K562 (cell line): Measurements from ENCODE around the gene TENT5A. TPM values are rescaled to one million over a fixed set of nuclear protein-coding genes. Genes with fewer than 3 reads are reported as not detected.
A peak's percentile ranks its signal among the peaks of the same experiment; 100 is the strongest.

Experiments
- CREBBP ChIP-seq: IDR thresholded peaks from one replicate; pipeline ENCODE4 v1.6.1; 2012; ENCODE audit warnings: low read depth, mild to moderate bottlenecking, control low read depth, inconsistent platforms, low read length
- ETS2 ChIP-seq: IDR thresholded peaks from 2 replicates; pipeline ENCODE4 v1.6.1; 2016; ENCODE audit warnings: borderline replicate concordance, missing genetic modification characterization, mild to moderate bottlenecking, moderate library complexity, missing compliant biosample characterization; ENCODE audit not compliant: poor library complexity, severe bottlenecking
- GATAD2A ChIP-seq: fragments of 450-650 bp; IDR thresholded peaks from 2 replicates; pipeline ENCODE4 v1.6.1; 2017
- GATAD2B ChIP-seq: fragments of 450-650 bp; IDR thresholded peaks from 2 replicates; pipeline ENCODE4 v1.6.1; 2017; ENCODE audit warnings: mild to moderate bottlenecking, borderline replicate concordance
- HMG20B ChIP-seq: fragments of 250-450 bp; sonication (Bioruptor Pico); IDR thresholded peaks from 2 replicates; pipeline ENCODE4 v1.5.0; 2021; ENCODE audit warnings: mild to moderate bottlenecking
- HNRNPL ChIP-seq: fragments of 200-400 bp; formaldehyde crosslinking; IDR thresholded peaks from 2 replicates; pipeline ENCODE4 v1.6.1; 2017; ENCODE audit warnings: low read depth, mild to moderate bottlenecking, low read length
- IRF2 ChIP-seq: sonication (generic); formaldehyde crosslinking; IDR thresholded peaks from 2 replicates; pipeline ENCODE4 v1.8.1; 2022; ENCODE audit warnings: mild to moderate bottlenecking, missing genetic modification reagents
- KAT7 ChIP-seq: sonication (generic); formaldehyde crosslinking; IDR thresholded peaks from 2 replicates; pipeline ENCODE4 v1.8.0; 2022; ENCODE audit warnings: missing genetic modification reagents, mild to moderate bottlenecking, borderline replicate concordance
- KLF10 ChIP-seq: fragments of 250-450 bp; sonication (Bioruptor Pico); IDR thresholded peaks from 2 replicates; pipeline ENCODE4 v1.6.1; 2021; ENCODE audit warnings: matching md5 sums
- MTF1 ChIP-seq: fragments of 250-450 bp; sonication (Bioruptor Pico); IDR thresholded peaks from 2 replicates; pipeline ENCODE4 v1.9.0; 2021; ENCODE audit warnings: moderate library complexity, mild to moderate bottlenecking, inconsistent platforms, borderline replicate concordance
- MYNN ChIP-seq, 2 experiments: sonication (generic); formaldehyde crosslinking in 1 of 2; IDR thresholded peaks; 2 replicates each; pipeline versions ENCODE4 v1.5.0 to v1.6.1; 2016 to 2020; ENCODE audit warnings: antibody characterized with exemption in 1 of 2, missing genetic modification reagents in 1 of 2
- NCOA6 ChIP-seq: fragments of 450-650 bp; IDR thresholded peaks from 2 replicates; pipeline ENCODE4 v1.6.1; 2017; ENCODE audit warnings: mild to moderate bottlenecking
- NFYB ChIP-seq: IDR thresholded peaks from 2 replicates; pipeline ENCODE4 v1.6.1; 2011; ENCODE audit warnings: mild to moderate bottlenecking, moderate library complexity; ENCODE audit not compliant: insufficient read length; ENCODE audit errors: extremely low read depth
- PHTF2 ChIP-seq: fragments of 250-450 bp; sonication (Bioruptor Pico); IDR thresholded peaks from 2 replicates; pipeline ENCODE4 v1.5.0; 2021; ENCODE audit warnings: mild to moderate bottlenecking
- POLR2AphosphoS5 ChIP-seq: IDR thresholded peaks from 2 replicates; pipeline ENCODE4 v1.6.1; 2011; ENCODE audit warnings: mild to moderate bottlenecking, low read depth, low read length, moderate library complexity; ENCODE audit not compliant: control insufficient read depth, insufficient read depth
- PRMT5 ChIP-seq: sonication (generic); formaldehyde crosslinking; IDR thresholded peaks from 2 replicates; pipeline ENCODE4 v1.5.0; 2020; ENCODE audit warnings: missing genetic modification reagents
- PURB ChIP-seq: sonication (generic); formaldehyde crosslinking; IDR thresholded peaks from 2 replicates; pipeline ENCODE4 v1.9.0; 2021; ENCODE audit warnings: low read depth, mild to moderate bottlenecking, missing genetic modification reagents
- SIRT6 ChIP-seq: IDR thresholded peaks from one replicate; pipeline ENCODE4 v1.6.1; 2012; ENCODE audit warnings: low read depth, mild to moderate bottlenecking, control low read depth, inconsistent platforms, low read length, moderate library complexity
- SMARCE1 ChIP-seq: fragments of 450-650 bp; IDR thresholded peaks from 2 replicates; pipeline ENCODE4 v1.7.1; 2016; ENCODE audit warnings: mild to moderate bottlenecking
- TRIM24 ChIP-seq, 2 experiments: fragments of 450-650 bp; IDR thresholded peaks; 2 replicates each; pipeline ENCODE4 v1.6.1; 2016
- ZBED1 ChIP-seq: IDR thresholded peaks from 2 replicates; pipeline ENCODE4 v1.6.1; 2014
- polyA plus RNA-seq, 8 experiments: library from polyadenylated mRNA; depleted of rRNA in 4 of 8; stranded (reverse) in 5 of 8; unstranded in 3 of 8; fragments of >200 nt; fragmentation: Nextera tagmentation in 2 of 8; fragmentation: Illumina TruSeq in 1 of 8; extraction: Ambion mirVana in 2 of 8; extraction: Trizol in 1 of 8; gene quantifications; 2 replicates each; pipeline versions ENCODE4 v1.2.1 to v1.2.3, GENCODE V29; 2011 to 2014; ENCODE audit warnings: inconsistent platforms in 1 of 8, missing spikeins in 1 of 8
- total RNA-seq, 7 experiments: library from RNA; depleted of rRNA in 6 of 7; stranded (reverse); fragments of >200 nt in 6 of 7; fragmentation: Illumina TruSeq in 2 of 7; extraction: Trizol in 2 of 7; gene quantifications; 2 replicates each; pipeline versions ENCODE4 v1.2.1 to v1.2.3, GENCODE V29; 2011 to 2021; ENCODE audit warnings: low replicate concordance in 1 of 7
- TF ChIP-seq, protein P1 (sequence below): sonication (generic); formaldehyde crosslinking; IDR thresholded peaks from 2 replicates; pipeline ENCODE4 v1.8.0; 2022; ENCODE audit warnings: mild to moderate bottlenecking, low read depth, missing genetic modification reagents
- TF ChIP-seq, protein P2 (sequence below): sonication (generic); formaldehyde crosslinking; IDR thresholded peaks from 2 replicates; pipeline ENCODE4 v1.8.0; 2022; ENCODE audit warnings: missing genetic modification reagents, mild to moderate bottlenecking, borderline replicate concordance
- TF ChIP-seq, protein P3 (sequence below): fragments of 450-650 bp; IDR thresholded peaks from 2 replicates; pipeline ENCODE4 v1.6.1; 2016; ENCODE audit warnings: low read depth, mild to moderate bottlenecking, moderate library complexity
- TF ChIP-seq, protein P4 (sequence below): fragments of 450-650 bp; IDR thresholded peaks from one replicate; pipeline ENCODE4 v1.6.1; 2018; ENCODE audit warnings: mild to moderate bottlenecking, moderate library complexity; ENCODE audit not compliant: partially characterized antibody

The TENT5A gene
- total and polyA plus RNA-seq, 9 of the 15 experiments (the other 6 are each of a cell fraction or from before 2014, with no cell fraction given) = 0.77 to 2.3 (median 1.3) TPM

DNA sequence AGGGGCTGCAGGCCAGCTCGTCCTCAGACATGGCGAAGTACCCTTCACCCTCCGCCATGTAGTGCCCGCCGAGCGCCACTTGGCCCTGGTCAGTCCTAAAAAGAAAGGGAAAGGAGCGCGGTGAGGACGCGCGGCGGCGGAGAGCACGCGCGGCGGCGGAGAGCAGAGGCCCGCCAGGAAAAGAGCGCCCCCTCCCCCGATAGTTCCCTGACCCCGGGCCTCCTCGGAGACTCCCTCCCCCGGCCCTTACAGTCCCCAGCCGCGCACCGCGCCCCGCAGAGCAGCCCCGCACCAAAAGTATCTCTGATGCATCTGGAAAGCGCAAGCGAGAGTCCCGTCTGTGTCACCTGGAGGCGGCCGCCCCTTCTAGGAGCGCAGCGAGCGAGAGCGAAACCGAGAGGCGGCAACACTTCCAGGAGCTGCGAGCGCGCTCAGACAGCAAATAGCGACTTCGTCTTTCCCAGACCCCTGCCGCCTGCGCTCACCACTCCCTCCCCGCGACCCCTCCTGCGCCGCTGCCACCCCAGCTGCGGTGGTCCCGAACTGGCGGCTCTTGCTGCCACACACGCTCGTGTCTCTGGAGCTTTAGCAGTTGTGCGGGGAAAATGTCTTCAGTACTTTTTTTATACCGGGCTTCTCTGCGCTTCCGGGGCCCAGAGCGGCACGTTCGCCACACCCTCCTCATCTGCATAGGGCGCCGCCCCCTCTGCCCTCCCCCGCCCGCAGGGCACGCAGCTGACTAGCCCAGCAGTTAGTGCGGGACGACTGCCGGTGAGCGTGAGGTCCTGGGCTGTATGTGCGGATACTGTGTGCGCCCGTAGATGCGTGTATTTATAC, at the start of gene TENT5A (continued):
- TF ChIP-seq, protein P1, sequence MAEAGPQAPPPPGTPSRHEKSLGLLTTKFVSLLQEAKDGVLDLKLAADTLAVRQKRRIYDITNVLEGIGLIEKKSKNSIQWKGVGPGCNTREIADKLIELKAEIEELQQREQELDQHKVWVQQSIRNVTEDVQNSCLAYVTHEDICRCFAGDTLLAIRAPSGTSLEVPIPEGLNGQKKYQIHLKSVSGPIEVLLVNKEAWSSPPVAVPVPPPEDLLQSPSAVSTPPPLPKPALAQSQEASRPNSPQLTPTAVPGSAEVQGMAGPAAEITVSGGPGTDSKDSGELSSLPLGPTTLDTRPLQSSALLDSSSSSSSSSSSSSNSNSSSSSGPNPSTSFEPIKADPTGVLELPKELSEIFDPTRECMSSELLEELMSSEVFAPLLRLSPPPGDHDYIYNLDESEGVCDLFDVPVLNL (CRISPR knock-in tag) = no peak
- TF ChIP-seq PHTF2 (CRISPR knock-in tag) = no peak
- no peak for TF ChIP-seq PRMT5
- peak in 1 of 2 experiments; percentile 64; a peak in 2 of 4 replicates for TF ChIP-seq TRIM24 (IDR thresholded peaks at IDR 0.05)
- TF ChIP-seq PURB (CRISPR knock-in tag) = no peak
- TF ChIP-seq HNRNPL = no peak
- no peak for TF ChIP-seq SMARCE1
- no peak for TF ChIP-seq CREBBP
- no peak for TF ChIP-seq GATAD2A
- no peak for TF ChIP-seq ETS2
- no peak for TF ChIP-seq IRF2 (CRISPR knock-in tag)
- TF ChIP-seq HMG20B = no peak
- no peak for TF ChIP-seq NFYB
- TF ChIP-seq, protein P2, sequence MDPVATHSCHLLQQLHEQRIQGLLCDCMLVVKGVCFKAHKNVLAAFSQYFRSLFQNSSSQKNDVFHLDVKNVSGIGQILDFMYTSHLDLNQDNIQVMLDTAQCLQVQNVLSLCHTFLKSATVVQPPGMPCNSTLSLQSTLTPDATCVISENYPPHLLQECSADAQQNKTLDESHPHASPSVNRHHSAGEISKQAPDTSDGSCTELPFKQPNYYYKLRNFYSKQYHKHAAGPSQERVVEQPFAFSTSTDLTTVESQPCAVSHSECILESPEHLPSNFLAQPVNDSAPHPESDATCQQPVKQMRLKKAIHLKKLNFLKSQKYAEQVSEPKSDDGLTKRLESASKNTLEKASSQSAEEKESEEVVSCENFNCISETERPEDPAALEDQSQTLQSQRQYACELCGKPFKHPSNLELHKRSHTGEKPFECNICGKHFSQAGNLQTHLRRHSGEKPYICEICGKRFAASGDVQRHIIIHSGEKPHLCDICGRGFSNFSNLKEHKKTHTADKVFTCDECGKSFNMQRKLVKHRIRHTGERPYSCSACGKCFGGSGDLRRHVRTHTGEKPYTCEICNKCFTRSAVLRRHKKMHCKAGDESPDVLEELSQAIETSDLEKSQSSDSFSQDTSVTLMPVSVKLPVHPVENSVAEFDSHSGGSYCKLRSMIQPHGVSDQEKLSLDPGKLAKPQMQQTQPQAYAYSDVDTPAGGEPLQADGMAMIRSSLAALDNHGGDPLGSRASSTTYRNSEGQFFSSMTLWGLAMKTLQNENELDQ (CRISPR knock-in tag) = no peak
- TF ChIP-seq, protein P3, sequence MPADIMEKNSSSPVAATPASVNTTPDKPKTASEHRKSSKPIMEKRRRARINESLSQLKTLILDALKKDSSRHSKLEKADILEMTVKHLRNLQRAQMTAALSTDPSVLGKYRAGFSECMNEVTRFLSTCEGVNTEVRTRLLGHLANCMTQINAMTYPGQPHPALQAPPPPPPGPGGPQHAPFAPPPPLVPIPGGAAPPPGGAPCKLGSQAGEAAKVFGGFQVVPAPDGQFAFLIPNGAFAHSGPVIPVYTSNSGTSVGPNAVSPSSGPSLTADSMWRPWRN = no peak
- TF ChIP-seq, protein P4, sequence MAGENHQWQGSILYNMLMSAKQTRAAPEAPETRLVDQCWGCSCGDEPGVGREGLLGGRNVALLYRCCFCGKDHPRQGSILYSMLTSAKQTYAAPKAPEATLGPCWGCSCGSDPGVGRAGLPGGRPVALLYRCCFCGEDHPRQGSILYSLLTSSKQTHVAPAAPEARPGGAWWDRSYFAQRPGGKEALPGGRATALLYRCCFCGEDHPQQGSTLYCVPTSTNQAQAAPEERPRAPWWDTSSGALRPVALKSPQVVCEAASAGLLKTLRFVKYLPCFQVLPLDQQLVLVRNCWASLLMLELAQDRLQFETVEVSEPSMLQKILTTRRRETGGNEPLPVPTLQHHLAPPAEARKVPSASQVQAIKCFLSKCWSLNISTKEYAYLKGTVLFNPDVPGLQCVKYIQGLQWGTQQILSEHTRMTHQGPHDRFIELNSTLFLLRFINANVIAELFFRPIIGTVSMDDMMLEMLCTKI = no peak
- no peak for TF ChIP-seq ZBED1
- no peak for TF ChIP-seq GATAD2B
- no peak for TF ChIP-seq KAT7
- no peak for TF ChIP-seq KLF10 (CRISPR knock-in tag)
- TF ChIP-seq NCOA6 = peak; percentile 89
- no peak for TF ChIP-seq MTF1 (CRISPR knock-in tag)
- peak; percentile 56; the same call in 1 of the 2 replicates for TF ChIP-seq POLR2AphosphoS5
- TF ChIP-seq SIRT6 = no peak
- TF ChIP-seq MYNN (IDR thresholded peaks at IDR 0.05) = no peak
- TF ChIP-seq MYNN (CRISPR knock-in tag; IDR thresholded peaks at IDR 0.05) = no peak
